H9 (cell line): Measurements from ENCODE around the gene PRODH. TPM values are rescaled to one million over a fixed set of nuclear protein-coding genes. Genes with fewer than 3 reads are reported as not detected.
A peak's percentile ranks its signal among the peaks of the same experiment; 100 is the strongest.

ENCODE experiments used
- DNase-seq: peaks from one replicate; pipeline ENCODE4 v3.0.0-alpha.2; 2017
- H2AFZ ChIP-seq: one replicate; pipeline ENCODE4 v1.6.1; 2013; ENCODE audit warnings: mild to moderate bottlenecking, low read length, control low read depth, moderate library complexity
- H2AK5ac ChIP-seq: 2 replicates; pipeline ENCODE4 v1.6.1; 2013; ENCODE audit warnings: low read length, control low read depth, mixed read lengths; ENCODE audit not compliant: insufficient read length
- H2BK120ac ChIP-seq: one replicate; pipeline ENCODE4 v1.6.1; 2013; ENCODE audit warnings: low read depth, mild to moderate bottlenecking, low read length, control low read depth, inconsistent platforms; ENCODE audit not compliant: poor library complexity, severe bottlenecking
- H2BK12ac ChIP-seq: 2 replicates; pipeline ENCODE4 v1.6.1; 2013; ENCODE audit warnings: low read length, control low read depth, mixed read lengths, low read depth; ENCODE audit not compliant: insufficient read length
- H2BK15ac ChIP-seq: 2 replicates; pipeline ENCODE4 v1.6.1; 2013; ENCODE audit warnings: low read depth, low read length, control low read depth
- H2BK20ac ChIP-seq: one replicate; pipeline ENCODE4 v1.6.1; 2013; ENCODE audit warnings: low read depth, mild to moderate bottlenecking, low read length, control low read depth, inconsistent platforms; ENCODE audit not compliant: poor library complexity, severe bottlenecking
- H2BK5ac ChIP-seq: 2 replicates; pipeline ENCODE4 v1.6.1; 2013; ENCODE audit warnings: low read length, control low read depth, mixed read lengths; ENCODE audit not compliant: insufficient read length
- H3K14ac ChIP-seq: 2 replicates; pipeline ENCODE4 v1.6.1; 2013; ENCODE audit warnings: low read length, control low read depth; ENCODE audit not compliant: insufficient read depth
- H3K18ac ChIP-seq: 2 replicates; pipeline ENCODE4 v1.6.1; 2013; ENCODE audit warnings: low read depth, mild to moderate bottlenecking, mixed read lengths, low read length, control low read depth; ENCODE audit not compliant: insufficient read length
- H3K23ac ChIP-seq: 2 replicates; pipeline ENCODE4 v1.6.1; 2013; ENCODE audit warnings: low read length, control low read depth, mixed read lengths, low read depth; ENCODE audit not compliant: insufficient read length
- H3K23me2 ChIP-seq: 2 replicates; pipeline ENCODE4 v1.6.1; 2013; ENCODE audit warnings: low read depth, mild to moderate bottlenecking, mixed read lengths, low read length, control low read depth; ENCODE audit not compliant: insufficient read length, poor library complexity, severe bottlenecking
- H3K27ac ChIP-seq: 2 replicates; pipeline ENCODE4 v1.5.1; 2013; ENCODE audit warnings: low read length, control low read depth, mixed read lengths, low read depth; ENCODE audit not compliant: insufficient read length
- H3K27me3 ChIP-seq: 2 replicates; pipeline ENCODE4 v1.6.1; 2013; ENCODE audit warnings: low read length, control low read depth, inconsistent platforms; ENCODE audit not compliant: insufficient read depth
- H3K4ac ChIP-seq: 2 replicates; pipeline ENCODE4 v1.6.1; 2013; ENCODE audit warnings: low read depth, mild to moderate bottlenecking, control low read depth, inconsistent platforms, low read length, moderate library complexity
- H3K4me1 ChIP-seq: 2 replicates; pipeline ENCODE4 v1.6.1; 2013; ENCODE audit warnings: low read length, control low read depth, inconsistent platforms; ENCODE audit not compliant: insufficient read depth
- H3K4me2 ChIP-seq: 2 replicates; pipeline ENCODE4 v1.6.1; 2013; ENCODE audit warnings: low read length, control low read depth, mixed read lengths; ENCODE audit not compliant: insufficient read length, insufficient read depth
- H3K56ac ChIP-seq: 2 replicates; pipeline ENCODE4 v1.6.1; 2013; ENCODE audit warnings: low read depth, mild to moderate bottlenecking, mixed read lengths, low read length, control low read depth; ENCODE audit not compliant: insufficient read length
- H3K79me1 ChIP-seq: 2 replicates; pipeline ENCODE4 v1.6.1; 2013; ENCODE audit warnings: low read depth, mild to moderate bottlenecking, moderate library complexity, low read length, control low read depth, inconsistent platforms; ENCODE audit not compliant: insufficient read depth, poor library complexity, severe bottlenecking
- H3K79me2 ChIP-seq: 2 replicates; pipeline ENCODE4 v1.6.1; 2013; ENCODE audit warnings: low read length, control low read depth, inconsistent platforms; ENCODE audit not compliant: insufficient read depth
- H3K9ac ChIP-seq: 2 replicates; pipeline ENCODE4 v1.6.1; 2013; ENCODE audit warnings: low read length, control low read depth, mixed read lengths; ENCODE audit not compliant: insufficient read length; ENCODE audit errors: extremely low read depth
- H3K9me3 ChIP-seq: one replicate; pipeline ENCODE4 v1.6.1; 2013; ENCODE audit warnings: low read depth, low read length, inconsistent platforms; ENCODE audit not compliant: control insufficient read depth
- H3T11ph ChIP-seq: one replicate; pipeline ENCODE4 v1.6.1; 2013; ENCODE audit warnings: mild to moderate bottlenecking, low read length, control low read depth, inconsistent platforms
- H4K20me1 ChIP-seq: one replicate; pipeline ENCODE4 v1.6.1; 2013; ENCODE audit not compliant: control insufficient read depth, insufficient read length, insufficient read depth
- H4K5ac ChIP-seq: 2 replicates; pipeline ENCODE4 v1.6.1; 2013; ENCODE audit warnings: low read depth, mild to moderate bottlenecking, mixed read lengths, low read length, control low read depth; ENCODE audit not compliant: insufficient read length
- H4K8ac ChIP-seq: replicated peaks from 2 replicates; pipeline ENCODE4 v1.6.1; 2013; ENCODE audit warnings: low read length, control low read depth, mixed read lengths, low read depth; ENCODE audit not compliant: insufficient read length
- H4K91ac ChIP-seq: 2 replicates; pipeline ENCODE4 v1.6.1; 2013; ENCODE audit warnings: low read depth, mild to moderate bottlenecking, moderate library complexity, mixed read lengths, low read length, control low read depth; ENCODE audit not compliant: insufficient read length
- H3K27ac Mint-ChIP-seq, 3 experiments: 2 replicates in 2 of 3; 3 replicates in 1 of 3; pipeline ENCODE4 v1.8.0; 2020 to 2021; ENCODE audit warnings: mixed read lengths in 3 of 3, mild to moderate bottlenecking in 1 of 3, moderate library complexity in 1 of 3
- H3K27me3 Mint-ChIP-seq: 2 replicates; pipeline ENCODE4 v1.8.0; 2021; ENCODE audit warnings: low read depth, mild to moderate bottlenecking, moderate library complexity, mixed read lengths
- H3K36me3 Mint-ChIP-seq, 3 experiments: 2 replicates in 2 of 3; 3 replicates in 1 of 3; pipeline ENCODE4 v1.8.0; 2020 to 2021; ENCODE audit warnings: low read depth in 3 of 3, mixed read lengths in 3 of 3; ENCODE audit not compliant: insufficient read depth in 1 of 3
- H3K4me1 Mint-ChIP-seq, 2 experiments: 2 replicates each; pipeline ENCODE4 v1.8.0; 2020; ENCODE audit warnings: mixed read lengths in 2 of 2
- H3K4me3 Mint-ChIP-seq, 2 experiments: 2 replicates in 1 of 2; 3 replicates in 1 of 2; pipeline ENCODE4 v1.8.0; 2020 to 2021; ENCODE audit warnings: mild to moderate bottlenecking in 2 of 2, mixed read lengths in 2 of 2, moderate library complexity in 1 of 2
- H3K9me3 Mint-ChIP-seq, 2 experiments: 2 replicates in 1 of 2; 3 replicates in 1 of 2; pipeline ENCODE4 v1.8.0; 2020; ENCODE audit warnings: mild to moderate bottlenecking in 2 of 2, mixed read lengths in 2 of 2, moderate library complexity in 1 of 2
- CTCF ChIP-seq: fragments of 200-600 bp; sonication (generic); conservative IDR thresholded peaks from 3 replicates; pipeline ENCODE4 v1.8.0; 2021; ENCODE audit warnings: antibody characterized with exemption, mild to moderate bottlenecking
- WGBS: extraction: QIAGEN DNeasy Blood & Tissue Kit; methylation state at CpG from one replicate; pipeline ENCODE4 v1.1.7; 2013; ENCODE audit warnings: missing lambda C conversion rate, low lambda C conversion rate, mixed read lengths; ENCODE audit not compliant: insufficient read length; ENCODE audit errors: extremely low coverage; 5-methylcytosine and 5-hydroxymethylcytosine counted together
- total RNA-seq: library from RNA; stranded (reverse); gene quantifications from 2 replicates; pipeline ENCODE4 v1.2.1, GENCODE V29; 2021

The PRODH gene
- total RNA-seq, 1 experiment from 2014 or later, result 51.2 TPM

- no peak overlapping the region for H3T11ph ChIP-seq
- Mint-ChIP-seq H3K4me1 (peaks cover 0 to 2% of the 10 kb centered on the region in 2 experiments; a peak in 1 of 4 replicates), H3K9me3 (peaks cover 17 to 20% of the 10 kb centered on the region in 2 experiments), H3K27me3 (no peaks in the 10 kb centered on the region), H3K36me3 (peaks cover 0 to 27% (median 21%) of the 10 kb centered on the region in 3 experiments; a peak in 6 of 7 replicates), H3K27ac (no peak overlapping the region), H3K4me3 (no peak overlapping the region)
- no peak overlapping the region for H4K91ac ChIP-seq
- TF ChIP-seq CTCF, result no peak
- no peak overlapping the region for H2BK120ac ChIP-seq
- DNase-seq, result no peak
- peaks cover 14% of the 10 kb centered on the region for H3K9me3 ChIP-seq
- no peak overlapping the region for H2AK5ac ChIP-seq
- no peak overlapping the region for H4K8ac ChIP-seq
- WGBS, result no CpG with 5 or more reads among the region's 9 CpGs
- H3K27ac ChIP-seq, result no peak overlapping the region
- H3K18ac ChIP-seq, result no peak overlapping the region
- H3K4me1 ChIP-seq, result no peaks in the 10 kb centered on the region
- H2BK12ac ChIP-seq, result no peak overlapping the region
- no peaks in the 10 kb centered on the region for H3K23me2 ChIP-seq
- no peak overlapping the region for H2BK20ac ChIP-seq
- H3K23ac ChIP-seq, result no peak overlapping the region
- H2AFZ ChIP-seq, result no peak overlapping the region
- no peaks in the 10 kb centered on the region for H4K20me1 ChIP-seq
- H2BK5ac ChIP-seq, result no peak overlapping the region
- no peak overlapping the region for H3K56ac ChIP-seq
- peak overlapping the region; percentile 65; the same call in 1 of the 2 replicates for H3K14ac ChIP-seq
- no peaks in the 10 kb centered on the region for H3K79me2 ChIP-seq
- no peak overlapping the region for H4K5ac ChIP-seq
- no peak overlapping the region for H3K9ac ChIP-seq
- H2BK15ac ChIP-seq, result no peak overlapping the region
- H3K79me1 ChIP-seq, result no peaks in the 10 kb centered on the region
- H3K4ac ChIP-seq, result no peak overlapping the region
- H3K4me2 ChIP-seq, result no peak overlapping the region
- no peaks in the 10 kb centered on the region for H3K27me3 ChIP-seq
Measured at GRCh38 chr22:18983120-18983651, 47.1 kb upstream of the PRODH start.
